Mesendoderm (in vitro differentiated cells): ENCODE measurements around the gene MPG.

Source experiments
- DNase-seq: peaks from one replicate; pipeline ENCODE4 v3.0.0; 2013
- H2AK5ac ChIP-seq: 2 replicates; pipeline ENCODE4 v1.6.1; 2013; ENCODE audit warnings: low read length, inconsistent platforms
- H2BK120ac ChIP-seq: 2 replicates; pipeline ENCODE4 v1.6.1; 2013; ENCODE audit warnings: low read depth, mild to moderate bottlenecking, low read length, moderate library complexity, mixed read lengths
- H2BK15ac ChIP-seq: replicated peaks from 2 replicates; pipeline ENCODE4 v1.6.1; 2013; ENCODE audit warnings: low read depth, mild to moderate bottlenecking, moderate library complexity
- H2BK5ac ChIP-seq: 2 replicates; pipeline ENCODE4 v1.6.1; 2013; ENCODE audit warnings: low read length, inconsistent platforms
- H3K18ac ChIP-seq: 2 replicates; pipeline ENCODE4 v1.6.1; 2013; ENCODE audit warnings: mild to moderate bottlenecking, low read length, mixed read lengths
- H3K23ac ChIP-seq: one replicate; pipeline ENCODE4 v1.6.1; 2013; ENCODE audit warnings: low read length
- H3K27ac ChIP-seq: 2 replicates; pipeline ENCODE4 v1.5.1; 2013; ENCODE audit warnings: low read depth, mild to moderate bottlenecking, inconsistent platforms, low read length, moderate library complexity
- H3K27me3 ChIP-seq: 2 replicates; pipeline ENCODE4 v1.6.1; 2013; ENCODE audit warnings: low read length, control low read depth, mild to moderate bottlenecking, inconsistent platforms; ENCODE audit not compliant: insufficient read depth, poor library complexity
- H3K36me3 ChIP-seq: 2 replicates; pipeline ENCODE4 v1.6.1; 2013; ENCODE audit warnings: low read length, inconsistent platforms; ENCODE audit not compliant: control insufficient read depth, insufficient read depth
- H3K4ac ChIP-seq: one replicate; pipeline ENCODE4 v1.6.1; 2013; ENCODE audit warnings: low read depth, mild to moderate bottlenecking, low read length, moderate library complexity
- H3K4me1 ChIP-seq: 2 replicates; pipeline ENCODE4 v1.6.1; 2013; ENCODE audit warnings: low read depth, low read length, inconsistent platforms; ENCODE audit not compliant: control insufficient read depth
- H3K4me2 ChIP-seq: 2 replicates; pipeline ENCODE4 v1.6.1; 2013; ENCODE audit warnings: low read length
- H3K4me3 ChIP-seq: 2 replicates; pipeline ENCODE4 v1.5.1; 2013; ENCODE audit warnings: mild to moderate bottlenecking, low read length
- H3K56ac ChIP-seq: one replicate; pipeline ENCODE4 v1.6.1; 2013; ENCODE audit warnings: low read length
- H3K79me1 ChIP-seq: 2 replicates; pipeline ENCODE4 v1.6.1; 2013; ENCODE audit warnings: low read length, inconsistent platforms
- H3K79me2 ChIP-seq: 2 replicates; pipeline ENCODE4 v1.6.1; 2013; ENCODE audit warnings: mild to moderate bottlenecking, low read length; ENCODE audit not compliant: control insufficient read depth, insufficient read depth
- H3K9ac ChIP-seq: 2 replicates; pipeline ENCODE4 v1.6.1; 2013; ENCODE audit warnings: low read length, inconsistent platforms
- H4K5ac ChIP-seq: one replicate; pipeline ENCODE4 v1.6.1; 2013; ENCODE audit warnings: low read length
- H4K8ac ChIP-seq: one replicate; pipeline ENCODE4 v1.6.1; 2013; ENCODE audit warnings: low read depth, mild to moderate bottlenecking, control low read depth, low read length, moderate library complexity
- WGBS: extraction: QIAGEN DNeasy Blood & Tissue Kit; methylation state at CpG from one replicate; pipeline ENCODE4 v1.1.7; 2013; ENCODE audit warnings: low lambda C conversion rate, missing lambda C conversion rate; ENCODE audit not compliant: insufficient coverage; ENCODE audit errors: extremely low coverage; 5-methylcytosine and 5-hydroxymethylcytosine counted together

The MPG gene

DNA sequence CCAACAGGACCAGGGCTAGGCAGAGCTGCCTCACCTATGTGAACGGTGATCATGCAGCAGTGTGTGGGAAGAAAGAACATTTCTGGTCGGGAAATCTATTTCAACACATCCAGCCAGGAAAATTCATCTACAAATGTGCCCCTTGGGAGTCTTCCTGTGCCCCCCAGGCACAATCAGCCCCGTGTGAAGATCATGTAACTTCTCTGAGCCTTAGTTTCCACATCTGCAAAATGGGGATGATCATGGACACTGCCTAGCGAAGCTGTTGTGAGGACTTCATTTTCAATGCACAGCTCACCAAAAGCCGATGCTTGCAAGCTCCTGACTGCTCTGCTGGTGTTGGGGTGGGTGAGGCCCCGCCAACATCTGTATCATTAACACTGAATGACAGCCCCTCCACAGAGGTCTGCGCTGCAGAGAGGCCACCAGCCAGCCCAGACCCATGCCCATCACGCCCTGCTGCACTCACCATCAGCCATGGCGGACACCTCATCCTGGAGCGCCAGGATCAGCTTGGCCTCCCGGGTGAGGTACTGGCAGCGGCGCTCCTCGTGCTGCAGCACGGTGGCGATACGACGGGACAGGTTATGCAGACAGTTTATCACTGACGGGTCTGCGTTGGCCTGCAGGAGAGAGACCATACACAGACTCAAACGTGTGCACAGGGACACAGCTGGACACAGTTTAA is 34.3 kb downstream of the MPG start:
- Histone ChIP-seq H2AK5ac (no peak overlapping the region), H3K36me3 (peaks cover 3% of the 10 kb centered on the region), H3K4me1 (peaks cover 5% of the 10 kb centered on the region), H2BK15ac (no peak overlapping the region), H3K4me2 (no peak overlapping the region), H3K27ac (no peak overlapping the region), H3K18ac (no peak overlapping the region), H3K56ac (peak overlapping the region; percentile 42), H3K79me2 (no peaks in the 10 kb centered on the region), H3K79me1 (no peaks in the 10 kb centered on the region), H3K4ac (no peak overlapping the region), H4K5ac (no peak overlapping the region), H4K8ac (no peak overlapping the region), H3K9ac (no peak overlapping the region), H2BK120ac (no peak overlapping the region), H3K27me3 (no peaks in the 10 kb centered on the region), H3K4me3 (no peak overlapping the region), H3K23ac (no peak overlapping the region), H2BK5ac (no peak overlapping the region)
- WGBS, result no CpG with 5 or more reads among the region's 21 CpGs
- no peak for DNase-seq

DNA sequence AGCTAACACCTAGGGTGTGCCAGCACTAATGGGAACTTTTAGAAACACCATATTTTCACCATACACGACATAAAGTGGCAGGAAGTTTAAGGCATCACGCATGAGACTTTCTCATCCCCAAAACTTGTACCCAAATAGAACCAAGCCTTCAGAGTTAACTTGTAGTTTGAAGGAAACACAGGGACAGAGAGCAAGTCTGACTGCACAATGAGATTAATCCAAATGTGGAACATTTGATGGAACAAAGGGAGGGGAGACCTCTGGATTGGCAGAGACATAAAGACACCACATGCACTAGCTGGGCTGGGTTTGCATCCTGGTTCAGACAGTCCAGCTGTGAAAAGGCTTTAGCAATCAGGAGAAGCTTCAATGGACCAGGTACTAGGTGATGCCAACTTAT is 36.3 kb downstream of the MPG start:
- no peak overlapping the region for H4K8ac ChIP-seq
- no peak overlapping the region for H3K4me2 ChIP-seq
- no peak overlapping the region for H3K4me3 ChIP-seq
- no peak overlapping the region for H2BK5ac ChIP-seq
- H3K27ac ChIP-seq, result no peak overlapping the region
- H2AK5ac ChIP-seq, result no peak overlapping the region
- WGBS, result no CpG with 5 or more reads among the region's 2 CpGs
- H3K9ac ChIP-seq, result no peak overlapping the region
- H3K23ac ChIP-seq, result no peak overlapping the region
- no peak overlapping the region for H4K5ac ChIP-seq
- peaks cover 5% of the 10 kb centered on the region for H3K4me1 ChIP-seq
- H3K27me3 ChIP-seq, result no peaks in the 10 kb centered on the region
- H2BK15ac ChIP-seq, result no peak overlapping the region
- H3K79me2 ChIP-seq, result no peaks in the 10 kb centered on the region
- H3K4ac ChIP-seq, result no peak overlapping the region
- H3K18ac ChIP-seq, result no peak overlapping the region
- H3K79me1 ChIP-seq, result no peaks in the 10 kb centered on the region
- peaks cover 2% of the 10 kb centered on the region for H3K36me3 ChIP-seq
- H2BK120ac ChIP-seq, result no peak overlapping the region
- no peak overlapping the region for H3K56ac ChIP-seq
- no peak for DNase-seq

DNA sequence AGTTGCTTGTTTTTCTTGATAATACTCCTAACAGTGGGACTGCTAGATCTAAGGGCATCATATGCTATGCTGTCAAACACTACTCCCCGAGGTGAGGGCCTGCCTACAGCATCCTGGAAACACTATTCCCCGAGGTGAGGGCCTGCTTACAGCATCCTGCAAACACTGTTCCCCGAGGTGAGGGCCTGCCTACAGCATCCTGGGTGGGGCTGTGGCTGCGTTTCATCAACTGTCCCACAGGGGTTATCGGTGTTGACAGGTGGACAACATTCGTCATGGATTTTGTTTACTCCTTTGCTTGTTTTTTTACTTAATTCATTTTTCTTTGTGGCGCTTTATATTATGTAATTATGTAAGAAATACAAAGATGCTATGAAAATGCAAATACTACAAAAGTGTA is 38.0 kb downstream of the MPG start:
- Histone ChIP-seq H3K23ac (no peak overlapping the region), H3K4me1 (peaks cover 5% of the 10 kb centered on the region), H2BK15ac (no peak overlapping the region), H3K4me3 (no peak overlapping the region), H3K79me2 (no peaks in the 10 kb centered on the region), H4K5ac (no peak overlapping the region), H3K56ac (no peak overlapping the region), H2AK5ac (no peak overlapping the region), H3K27me3 (no peaks in the 10 kb centered on the region), H2BK5ac (no peak overlapping the region), H3K36me3 (peaks cover 2% of the 10 kb centered on the region), H3K9ac (no peak overlapping the region), H4K8ac (no peak overlapping the region), H2BK120ac (no peak overlapping the region), H3K79me1 (no peaks in the 10 kb centered on the region), H3K4me2 (no peak overlapping the region), H3K27ac (no peak overlapping the region), H3K4ac (no peak overlapping the region), H3K18ac (no peak overlapping the region)
- DNase-seq, result no peak
- no CpG with 5 or more reads among the region's 7 CpGs for WGBS

DNA sequence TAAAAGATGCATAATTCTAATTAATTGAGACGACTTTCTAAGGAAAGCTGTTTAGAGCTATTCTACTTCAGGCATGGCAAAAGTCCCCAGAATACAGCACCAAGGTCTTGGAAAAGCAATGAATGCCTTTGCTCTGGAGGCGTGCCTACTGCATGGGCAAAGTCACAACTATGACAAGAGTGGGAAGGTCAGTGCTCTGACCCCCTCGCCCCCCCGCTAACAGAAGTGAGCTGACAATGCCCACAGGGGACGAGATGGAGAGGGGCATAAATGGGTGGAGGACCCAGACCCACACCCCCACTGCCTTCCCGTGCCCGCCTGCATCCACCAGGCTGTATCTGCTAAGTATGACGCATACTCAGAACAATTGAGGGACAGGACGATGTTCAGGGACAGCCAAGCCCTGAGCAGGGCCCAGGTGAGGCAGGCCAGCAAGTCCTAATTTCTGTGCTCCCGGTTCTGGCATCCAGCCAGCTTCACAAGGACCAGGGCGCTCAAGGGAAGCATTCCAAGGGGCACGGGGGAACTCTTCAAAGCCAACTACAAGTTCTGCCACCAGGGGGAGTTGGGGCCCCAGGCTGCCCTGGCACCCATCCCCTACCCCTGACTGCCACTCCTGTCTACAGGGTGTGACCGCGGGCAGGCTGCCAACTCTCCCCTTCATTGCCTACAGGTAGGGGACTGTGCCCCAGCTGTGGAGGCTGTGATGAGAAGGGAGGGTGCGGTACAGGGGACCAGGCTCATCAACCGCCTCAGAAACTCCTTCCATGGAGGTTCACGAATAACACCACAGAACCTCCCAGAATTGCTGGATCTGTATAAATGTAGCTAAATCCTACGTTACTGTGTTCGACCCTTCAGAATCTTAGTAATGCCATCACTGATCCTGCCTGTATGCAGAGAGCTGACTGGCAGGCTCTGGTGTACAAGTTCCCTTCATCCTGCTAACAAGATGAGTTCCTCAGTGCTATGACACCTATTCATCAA is 39.6 kb downstream of the MPG start:
- Histone ChIP-seq H3K23ac (no peak overlapping the region), H2AK5ac (no peak overlapping the region), H3K4ac (no peak overlapping the region), H3K56ac (no peak overlapping the region), H2BK120ac (no peak overlapping the region), H2BK5ac (no peak overlapping the region), H2BK15ac (no peak overlapping the region), H4K5ac (no peak overlapping the region), H3K4me3 (no peak overlapping the region), H3K79me2 (no peaks in the 10 kb centered on the region), H3K4me1 (peaks cover 5% of the 10 kb centered on the region), H3K36me3 (no peaks in the 10 kb centered on the region), H3K4me2 (no peak overlapping the region), H3K9ac (no peak overlapping the region), H3K27ac (no peak overlapping the region), H3K79me1 (no peaks in the 10 kb centered on the region), H3K27me3 (no peaks in the 10 kb centered on the region), H4K8ac (no peak overlapping the region), H3K18ac (no peak overlapping the region)
- no CpG with 5 or more reads among the region's 19 CpGs for WGBS
- peak; percentile 74 for DNase-seq

GRCh38 chr16:118857-119256 is 40.8 kb downstream of the MPG start:
- H4K5ac ChIP-seq, result no peak overlapping the region

More at GRCh38 chr16:118857-119256, 40.8 kb downstream of the MPG start:
- no peaks in the 10 kb centered on the region for H3K4me1 ChIP-seq
- no peak overlapping the region for H2AK5ac ChIP-seq
- H2BK120ac ChIP-seq, result no peak overlapping the region
- no peak overlapping the region for H2BK15ac ChIP-seq
- no peaks in the 10 kb centered on the region for H3K79me2 ChIP-seq
- no peak overlapping the region for H3K23ac ChIP-seq
- H3K56ac ChIP-seq, result no peak overlapping the region
- no peak overlapping the region for H3K4ac ChIP-seq
- H4K8ac ChIP-seq, result no peak overlapping the region
- H2BK5ac ChIP-seq, result no peak overlapping the region
- no peak overlapping the region for H3K18ac ChIP-seq
- no CpG with 5 or more reads among the region's 2 CpGs for WGBS
- no peaks in the 10 kb centered on the region for H3K27me3 ChIP-seq
- no peaks in the 10 kb centered on the region for H3K79me1 ChIP-seq
- H3K36me3 ChIP-seq, result no peaks in the 10 kb centered on the region
- H3K4me3 ChIP-seq, result no peak overlapping the region
- no peak overlapping the region for H3K27ac ChIP-seq
- DNase-seq, result no peak
- H3K9ac ChIP-seq, result no peak overlapping the region
- no peak overlapping the region for H3K4me2 ChIP-seq
